TTC549 (cell line): ENCODE data around the gene TMCC1.
"Not testable (repeated sequence)": the region's sequence is repeated elsewhere in the genome, so short reads cannot be mapped to it uniquely, and the experiment has no call there.

Experiments used
- FAIRE-seq: peaks from 2 replicates; lab custom pipeline; 2012; peaks lifted over from hg19 to GRCh38; lab: Jason Lieb, UNC

Gene TMCC1

DNA sequence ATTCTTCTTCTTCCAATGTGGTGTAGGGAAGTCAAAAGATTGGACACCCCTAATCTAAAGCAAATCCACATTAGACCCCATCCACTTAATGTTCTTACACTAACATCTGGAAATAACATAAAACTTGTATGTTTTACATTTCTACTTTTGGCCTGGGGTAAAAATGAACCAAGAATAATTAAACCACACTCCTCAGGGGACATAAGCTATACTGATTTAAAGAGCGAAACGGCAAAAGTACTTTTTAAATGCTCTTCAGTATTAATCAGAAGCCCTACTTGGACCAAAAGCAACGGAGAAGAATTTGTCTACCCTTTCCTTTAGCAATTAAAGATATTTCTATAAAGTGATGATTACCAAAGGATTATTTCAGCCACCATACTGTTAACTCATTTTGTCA is 123.9 kb downstream of the TMCC1 start:
- FAIRE-seq, result no peak

DNA sequence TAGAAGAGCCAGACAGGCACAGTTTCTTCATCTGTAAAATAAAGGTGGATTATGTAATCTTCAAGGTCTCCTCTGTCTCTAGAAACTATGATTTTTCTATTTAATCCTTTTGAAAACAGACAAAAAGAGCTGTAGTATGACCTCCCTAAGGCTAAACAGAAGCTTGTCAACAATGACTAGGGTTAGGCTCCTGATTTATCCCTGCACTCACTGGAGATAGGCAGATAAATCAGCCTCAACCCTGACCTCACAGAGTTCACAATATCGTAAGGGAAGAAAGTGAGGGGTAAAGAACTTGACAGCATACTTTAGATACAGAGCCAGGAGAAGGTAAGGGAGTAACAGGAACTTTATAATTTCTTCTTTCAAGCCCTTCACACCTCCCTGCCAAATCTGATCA is 124.8 kb downstream of the TMCC1 start:
- no peak for FAIRE-seq

DNA sequence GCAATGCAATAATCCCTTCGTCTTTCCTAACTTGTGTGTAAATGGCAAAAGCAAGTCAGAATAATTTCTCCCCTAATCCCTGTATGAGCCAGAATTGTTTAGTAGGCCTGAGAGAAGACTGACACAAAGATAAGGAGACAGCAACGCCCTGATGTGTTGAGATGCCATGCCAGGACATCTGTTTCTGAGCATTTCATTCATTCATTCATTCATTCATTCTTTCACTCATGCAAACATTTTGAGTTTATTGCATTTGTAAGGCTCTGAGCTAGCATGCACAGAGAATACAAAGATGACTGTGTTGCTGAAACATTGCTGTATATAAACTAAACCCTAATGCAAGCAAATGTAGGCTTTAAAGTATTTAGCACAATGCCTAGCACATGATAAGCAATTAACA is 127.4 kb downstream of the TMCC1 start:
- no peak for FAIRE-seq

DNA sequence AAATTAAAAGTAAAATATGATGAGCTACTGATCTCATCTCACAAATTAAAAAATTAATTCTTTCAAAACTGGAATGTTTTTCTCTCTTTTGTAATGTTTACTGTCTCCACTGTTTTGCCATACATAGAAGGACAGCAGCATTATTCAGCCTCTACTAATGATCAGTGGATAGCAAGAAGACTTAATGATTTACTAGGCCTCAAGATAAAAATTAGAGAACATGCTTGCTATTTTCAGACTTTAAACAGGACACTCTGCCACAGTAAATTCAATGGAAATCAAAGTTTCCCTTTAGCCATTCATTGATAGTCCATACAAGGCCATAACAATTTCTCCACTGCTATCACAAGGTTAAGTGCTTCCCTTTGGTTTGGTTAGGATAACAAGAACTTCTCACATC is 129.4 kb downstream of the TMCC1 start:
- FAIRE-seq, result no peak

DNA sequence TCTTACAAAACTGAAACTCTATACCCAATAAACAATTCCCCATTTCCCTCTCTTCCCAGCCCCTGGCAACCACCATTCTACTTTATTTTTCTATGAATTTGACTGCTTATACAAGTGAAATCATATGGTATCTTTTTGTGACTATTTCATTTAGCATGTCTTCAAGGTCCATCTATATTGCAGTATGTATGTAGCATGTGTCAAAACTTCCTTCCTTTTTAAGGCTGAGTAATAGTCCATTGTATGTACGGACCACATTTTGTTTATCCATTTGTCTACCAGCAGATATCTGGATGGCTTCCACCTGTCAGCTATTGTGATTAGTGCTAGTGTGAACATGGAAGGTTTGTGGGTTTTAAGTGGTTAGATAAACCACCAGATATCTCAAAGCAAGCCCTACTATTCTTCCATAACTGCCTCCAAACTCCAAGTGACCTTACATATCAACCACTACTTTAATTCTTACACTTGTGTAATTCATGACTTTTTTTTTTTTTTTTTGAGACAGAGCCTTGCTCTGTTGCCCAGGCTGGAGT is 134.7 kb downstream of the TMCC1 start:
- FAIRE-seq, result no peak

DNA sequence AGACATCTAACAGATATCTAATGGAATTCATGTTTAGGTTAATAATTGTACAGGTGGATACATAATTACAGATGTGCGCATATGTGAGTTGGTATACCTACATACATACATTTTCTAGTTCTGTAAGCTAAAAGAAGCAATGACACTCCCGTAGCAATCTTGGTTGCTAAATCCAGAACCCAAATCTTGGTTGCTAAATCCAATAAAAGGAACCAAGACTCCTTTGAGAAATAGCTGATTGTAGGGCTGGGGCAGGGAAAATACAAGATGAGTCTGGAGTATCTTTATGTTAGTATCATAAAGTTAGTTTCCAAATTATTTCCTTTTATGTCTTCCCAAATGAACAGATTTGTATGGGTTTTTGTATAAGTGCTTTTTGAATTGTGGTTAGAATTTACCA is 135.2 kb downstream of the TMCC1 start:
- no peak for FAIRE-seq

DNA sequence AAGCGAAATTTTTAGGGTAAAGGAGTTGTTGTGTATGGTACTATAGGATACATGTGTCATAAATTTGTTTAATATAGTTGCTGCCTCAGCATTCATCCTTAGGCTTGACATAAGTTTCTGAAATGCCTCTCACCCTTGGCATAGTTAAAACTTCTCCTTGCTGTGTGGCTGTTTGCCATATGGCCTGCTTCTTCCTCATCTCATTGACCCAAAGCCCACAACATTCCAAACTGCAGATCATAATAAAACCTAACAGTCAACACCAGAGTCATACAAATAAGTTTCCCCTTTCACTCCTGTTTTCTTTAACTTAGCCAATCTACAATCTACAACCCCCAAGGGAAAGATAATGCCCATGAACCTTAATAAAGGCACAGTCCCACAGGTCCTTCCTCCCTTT is 136.6 kb downstream of the TMCC1 start:
- FAIRE-seq, result no peak

DNA sequence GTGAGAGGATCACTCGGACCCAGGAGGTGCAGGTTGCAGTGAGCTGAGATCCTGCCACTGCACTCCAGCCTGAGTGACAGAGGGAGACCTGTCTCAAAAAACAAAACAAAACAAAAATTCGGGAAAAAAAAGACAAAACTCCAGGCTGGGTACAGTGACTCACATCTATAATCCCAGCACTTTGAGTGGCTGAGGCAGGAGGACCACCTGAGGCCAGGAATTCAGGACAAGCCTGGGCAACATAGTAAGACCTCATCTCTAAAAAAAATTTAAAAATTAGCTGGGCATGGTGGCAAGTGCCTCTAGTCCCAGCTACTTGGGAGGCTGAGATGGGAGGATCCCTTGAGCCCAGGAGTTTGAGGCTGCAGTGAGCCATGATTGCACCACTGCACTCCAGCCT is 142.4 kb downstream of the TMCC1 start:
- FAIRE-seq, result not testable (repeated sequence)

DNA sequence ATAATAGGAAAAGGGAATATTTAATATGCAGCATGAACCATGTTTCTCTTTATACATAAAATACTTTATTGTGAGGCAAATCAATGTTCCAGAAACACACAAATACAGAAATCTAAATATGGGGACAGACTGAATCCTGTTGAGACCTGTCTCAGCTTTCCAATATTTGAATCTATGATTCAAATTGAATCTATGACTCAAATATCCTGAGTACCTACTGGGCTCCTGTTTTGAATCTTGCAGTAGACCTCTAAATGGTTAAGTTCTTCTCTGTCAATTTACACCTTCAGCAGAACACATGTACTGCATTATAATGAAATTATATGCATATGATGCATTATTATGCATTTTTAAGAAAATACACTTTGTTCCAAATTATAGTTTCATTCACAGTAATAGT is 143.8 kb downstream of the TMCC1 start:
- no peak for FAIRE-seq

DNA sequence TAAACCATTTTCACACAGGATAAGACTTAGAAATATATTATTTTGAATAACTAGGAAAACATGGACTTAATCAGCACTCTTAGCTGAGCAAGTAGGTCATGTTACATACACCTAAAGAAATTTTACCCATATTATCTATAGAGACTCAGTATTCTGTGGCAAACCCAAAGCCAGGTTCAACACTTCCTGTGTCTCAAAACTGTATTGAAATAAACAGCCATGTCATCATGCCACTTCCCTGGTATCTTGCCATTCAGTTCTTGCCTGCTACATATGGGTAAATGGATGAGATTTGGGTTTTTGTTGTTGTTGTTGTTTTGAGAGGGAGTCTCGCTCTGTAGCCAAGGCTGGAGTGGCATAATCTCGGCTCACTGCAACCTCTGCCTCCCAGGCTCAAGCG is 145.5 kb downstream of the TMCC1 start:
- FAIRE-seq, result no peak

DNA sequence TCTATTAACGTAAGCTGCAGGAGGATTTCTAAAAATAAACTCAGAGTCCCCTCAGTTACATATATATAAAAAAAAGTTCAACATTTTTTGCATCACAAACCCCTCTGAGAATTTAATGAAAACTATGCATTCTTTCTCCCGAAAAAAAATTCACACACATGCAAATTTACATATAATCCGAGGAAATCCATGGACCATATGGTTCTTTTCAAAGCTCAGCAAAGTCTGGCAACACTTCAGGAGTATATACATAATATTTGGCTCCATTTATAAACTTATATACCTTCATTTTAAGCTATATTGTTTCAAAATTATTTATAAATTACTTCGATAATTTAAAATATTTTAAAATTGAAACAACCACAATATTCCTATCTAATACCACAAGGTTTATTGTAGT is 146.4 kb downstream of the TMCC1 start:
- no peak for FAIRE-seq

DNA sequence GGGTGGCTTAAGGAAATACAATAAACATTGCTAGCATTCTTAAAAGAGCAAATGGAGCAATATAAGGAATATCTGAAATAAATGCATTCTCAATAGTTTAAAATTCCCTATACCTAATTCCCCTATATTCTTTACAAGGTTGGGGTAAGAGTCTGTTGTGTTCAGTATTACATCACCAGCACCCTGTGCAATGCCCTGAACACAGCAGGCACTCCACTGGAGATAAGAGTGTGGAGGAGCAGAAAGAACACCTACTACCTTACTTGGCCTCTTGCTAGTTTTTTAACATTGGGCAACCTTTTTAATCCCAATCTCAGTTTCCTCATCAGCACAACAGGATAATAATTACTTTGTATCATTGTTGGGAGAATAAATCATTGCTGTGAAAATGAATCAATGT is 146.9 kb downstream of the TMCC1 start:
- no peak for FAIRE-seq

DNA sequence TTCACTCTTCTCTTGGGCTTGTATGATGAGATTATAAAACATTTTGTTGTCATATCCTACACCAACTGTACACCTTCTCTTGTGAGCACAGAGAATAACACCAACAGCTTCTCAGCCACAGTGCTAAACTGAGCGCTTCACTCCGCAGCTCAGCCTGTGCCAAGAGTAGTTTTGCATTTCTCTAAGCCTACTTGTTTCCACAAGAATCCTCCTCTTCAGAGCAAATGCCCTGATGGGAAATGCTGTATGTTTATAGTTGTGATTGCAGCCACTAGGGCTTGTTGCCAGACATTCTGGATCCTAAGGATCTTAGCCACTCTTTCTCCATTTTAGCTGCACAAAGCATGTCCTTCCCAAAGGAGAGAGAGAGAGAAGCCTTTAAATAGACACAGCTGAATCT is 148.3 kb downstream of the TMCC1 start:
- no peak for FAIRE-seq

DNA sequence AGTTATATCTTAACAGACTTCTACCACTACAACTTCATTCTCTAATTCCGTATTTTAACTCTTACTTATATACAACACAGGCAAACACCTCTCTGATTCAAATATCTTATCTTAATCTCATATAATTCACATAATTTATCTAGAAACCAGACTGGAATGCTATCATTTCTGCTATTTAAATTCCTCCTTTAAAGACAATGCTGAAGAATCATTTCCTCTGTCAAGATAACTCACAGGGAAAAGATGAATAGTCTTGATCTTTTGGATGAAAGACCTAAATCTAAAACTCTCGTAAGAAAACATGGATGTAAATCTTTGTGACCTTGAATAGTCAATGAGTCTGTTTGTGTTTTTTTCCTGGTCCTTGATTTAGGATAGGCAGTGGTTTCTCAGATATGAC is 151.7 kb downstream of the TMCC1 start:
- FAIRE-seq, result no peak

DNA sequence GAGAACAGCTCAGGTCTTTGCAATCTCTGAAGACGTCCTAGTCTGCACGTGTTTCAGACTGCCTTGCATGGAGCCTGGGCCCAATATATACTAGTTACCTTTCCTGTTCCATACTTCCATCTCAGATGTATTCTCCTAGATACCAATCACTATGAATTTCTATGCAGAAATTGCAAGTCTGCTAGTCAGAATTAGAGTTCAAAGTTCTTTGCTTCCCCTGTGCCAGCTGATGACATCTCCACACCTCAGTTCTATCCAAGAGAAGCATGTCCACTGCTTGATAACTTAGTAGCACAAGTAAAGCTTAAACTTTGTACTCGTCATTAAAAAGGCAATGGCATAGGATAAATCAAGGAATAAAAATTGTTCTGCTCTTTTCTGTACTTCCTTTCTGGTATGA is 153.4 kb downstream of the TMCC1 start:
- FAIRE-seq, result no peak

DNA sequence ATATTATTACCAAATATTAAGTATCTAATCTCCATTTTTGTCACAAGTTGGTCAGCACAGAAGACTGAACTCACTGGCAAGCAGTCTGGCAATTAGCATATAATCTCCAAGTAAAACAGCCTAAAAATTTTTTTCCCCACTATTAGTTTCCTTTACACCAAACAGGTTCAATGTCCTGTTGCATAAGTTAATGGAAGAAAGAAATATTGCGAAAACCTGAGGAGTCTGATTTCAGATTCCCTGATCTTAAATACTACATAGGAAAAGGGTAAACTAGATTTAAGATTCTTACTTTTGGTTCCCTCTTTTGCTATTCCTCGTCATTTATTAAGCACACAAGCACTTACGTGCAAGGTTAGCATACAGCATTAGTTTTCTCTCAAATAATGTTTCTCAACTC is 153.9 kb downstream of the TMCC1 start:
- FAIRE-seq, result no peak

DNA sequence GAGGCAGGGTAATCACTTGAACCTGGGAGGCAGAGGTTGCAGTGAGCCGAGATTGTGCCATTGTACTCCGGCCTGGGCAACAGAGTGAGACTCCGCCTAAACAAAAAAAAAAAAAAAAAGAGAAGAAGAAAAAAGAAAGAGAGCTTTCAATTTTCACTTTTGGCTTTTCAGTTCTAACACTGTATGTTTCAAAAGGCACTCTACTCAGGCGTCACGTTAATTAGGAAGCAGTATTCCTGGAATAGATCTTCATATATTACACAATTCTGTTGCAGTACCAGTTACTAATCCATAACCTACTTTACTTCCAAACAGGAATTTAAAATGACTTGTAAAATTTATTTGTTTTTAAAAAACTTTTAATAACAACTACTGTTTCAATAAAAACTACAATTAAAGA is 155.3 kb downstream of the TMCC1 start:
- no peak for FAIRE-seq

DNA sequence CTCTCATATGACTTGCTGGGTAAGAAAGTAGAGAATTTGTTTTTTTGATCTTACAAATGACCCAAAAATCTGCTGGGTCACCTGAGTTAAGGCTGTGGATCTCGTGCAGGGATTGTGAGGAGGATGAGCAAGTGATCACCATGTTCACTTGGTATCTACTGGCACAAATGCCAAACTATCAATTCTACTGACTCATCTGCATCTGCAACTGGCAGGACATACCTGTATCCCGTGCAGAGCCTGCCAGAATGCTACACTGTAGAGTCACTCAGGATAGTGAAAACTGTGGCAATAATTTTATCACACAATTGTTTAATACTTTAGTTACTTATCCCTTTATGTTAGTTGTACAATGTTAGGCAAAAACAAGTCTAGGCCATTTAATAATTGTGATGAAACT is 157.4 kb downstream of the TMCC1 start:
- FAIRE-seq, result no peak

DNA sequence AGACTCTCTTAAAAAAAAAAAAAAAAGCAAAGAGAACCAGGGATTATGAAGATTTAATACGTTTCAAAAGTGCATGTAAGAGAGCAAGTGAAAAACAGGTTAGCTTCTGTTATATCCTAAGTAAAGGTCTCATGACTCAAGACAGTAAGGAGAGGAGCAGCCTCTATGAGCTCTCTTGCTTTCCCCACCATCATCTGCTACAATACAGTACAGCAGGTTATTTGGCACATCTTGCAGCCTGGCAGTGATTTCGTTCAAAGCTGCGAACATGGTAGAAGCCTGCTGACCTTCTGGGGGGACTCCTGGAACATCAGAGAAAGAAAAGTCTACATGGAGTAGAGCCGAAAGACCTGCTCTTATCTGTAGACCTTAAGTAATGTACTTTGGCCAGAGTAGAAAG is 157.9 kb downstream of the TMCC1 start:
- FAIRE-seq, result no peak

DNA sequence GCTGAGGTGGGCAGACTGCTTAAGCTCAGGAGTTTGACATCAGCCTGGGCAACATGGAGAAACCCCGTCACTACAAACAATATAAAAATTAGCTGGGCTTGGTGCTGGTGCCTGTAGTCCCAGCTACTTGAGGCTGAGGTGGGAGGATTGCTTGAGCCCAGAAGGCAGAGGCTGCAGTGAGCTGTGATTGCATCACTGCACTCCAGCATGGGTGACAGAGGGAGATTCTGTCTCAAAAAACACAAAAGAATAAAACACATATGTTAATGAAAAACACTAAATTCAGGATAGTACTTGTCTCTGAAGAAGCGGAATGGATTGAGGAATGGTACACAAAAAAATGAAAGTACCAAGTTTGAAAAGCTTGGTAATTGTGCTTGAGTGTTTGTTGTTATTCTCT is 159.1 kb downstream of the TMCC1 start:
- no peak for FAIRE-seq

DNA sequence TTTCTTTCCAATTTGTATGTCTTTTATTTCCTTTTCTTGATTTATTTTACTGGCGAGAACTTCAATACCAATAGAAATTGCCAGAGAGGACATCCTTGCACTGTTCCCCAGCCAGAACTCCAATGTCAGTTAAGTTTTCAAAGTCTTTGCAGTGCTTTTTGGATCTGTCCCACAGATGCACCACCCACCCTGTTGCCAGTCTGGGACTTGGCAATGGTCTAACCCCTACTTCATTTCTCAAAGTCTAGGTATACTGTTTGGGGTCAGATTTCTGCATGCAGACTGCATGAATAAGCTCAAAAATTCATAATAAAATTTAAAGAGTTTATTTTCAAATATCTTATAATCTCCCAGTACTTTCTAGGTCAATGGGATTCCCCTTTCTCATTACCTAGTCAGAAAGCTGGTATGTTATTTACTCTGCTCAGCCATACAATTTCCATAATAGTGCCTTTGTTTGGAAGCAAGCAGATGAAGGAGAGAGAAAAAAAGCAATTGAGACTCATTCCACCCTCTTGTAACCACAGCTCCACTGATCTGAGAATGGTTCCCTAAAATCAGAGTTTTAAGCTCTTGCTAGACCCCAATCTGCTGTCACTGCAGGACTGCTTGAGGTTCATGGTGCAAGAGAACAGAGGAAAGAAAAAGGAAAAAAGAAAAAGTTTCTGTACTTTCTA is 161.2 kb downstream of the TMCC1 start:
- no peak for FAIRE-seq

DNA sequence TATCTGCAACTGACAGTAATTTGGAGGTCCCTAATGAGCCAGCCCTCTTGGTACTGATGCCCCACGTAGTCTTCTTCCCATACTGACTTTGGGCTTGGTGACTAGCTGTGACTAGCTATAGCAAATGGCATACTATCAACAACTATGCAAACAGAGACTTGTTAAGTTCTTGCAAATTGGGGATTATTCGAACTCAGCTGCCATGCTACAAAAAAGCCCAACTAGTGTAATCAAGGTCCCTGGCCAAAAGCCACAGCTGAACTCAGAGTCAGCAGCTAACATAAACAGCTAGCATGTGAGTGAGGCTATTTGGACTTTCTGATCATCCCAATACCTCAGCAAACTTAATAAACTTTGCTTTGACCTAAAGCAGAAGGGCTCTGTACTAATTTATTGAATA is 165.8 kb downstream of the TMCC1 start:
- FAIRE-seq, result no peak

DNA sequence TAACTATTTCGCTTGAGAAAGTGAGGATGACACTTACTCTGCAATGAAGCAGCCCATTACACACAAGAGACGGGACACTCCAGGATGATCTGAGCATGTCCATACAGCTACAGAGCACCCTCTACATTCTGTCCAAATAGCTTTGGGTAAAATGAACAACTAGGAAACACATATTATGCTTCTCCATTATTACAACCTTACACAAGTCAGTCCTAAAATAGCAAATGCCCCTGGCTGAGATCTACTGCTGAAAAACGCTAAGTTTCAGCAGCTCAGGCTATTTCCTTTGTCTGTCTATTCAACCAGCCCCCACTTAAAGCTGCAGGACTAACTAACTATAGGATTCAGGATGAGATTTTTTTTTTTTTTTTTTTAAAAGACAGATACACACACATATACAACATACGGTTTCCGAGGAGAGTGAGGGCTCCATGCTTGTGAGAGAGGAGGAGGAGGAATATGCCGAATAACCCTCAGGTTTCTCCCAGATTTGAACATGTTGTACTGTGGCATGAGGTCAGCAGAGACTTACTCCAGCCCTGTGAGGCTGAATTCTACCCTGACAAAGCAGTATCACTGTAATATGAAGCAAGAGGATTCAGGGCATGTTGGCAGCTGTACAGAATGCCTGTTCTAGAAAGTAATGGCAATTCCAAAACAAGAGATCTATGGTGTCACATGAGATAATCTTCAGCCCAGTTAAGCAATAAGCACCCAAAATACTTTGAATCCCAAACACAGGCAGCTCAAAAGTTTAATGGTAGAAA is 169.8 kb downstream of the TMCC1 start:
- FAIRE-seq, result no peak

DNA sequence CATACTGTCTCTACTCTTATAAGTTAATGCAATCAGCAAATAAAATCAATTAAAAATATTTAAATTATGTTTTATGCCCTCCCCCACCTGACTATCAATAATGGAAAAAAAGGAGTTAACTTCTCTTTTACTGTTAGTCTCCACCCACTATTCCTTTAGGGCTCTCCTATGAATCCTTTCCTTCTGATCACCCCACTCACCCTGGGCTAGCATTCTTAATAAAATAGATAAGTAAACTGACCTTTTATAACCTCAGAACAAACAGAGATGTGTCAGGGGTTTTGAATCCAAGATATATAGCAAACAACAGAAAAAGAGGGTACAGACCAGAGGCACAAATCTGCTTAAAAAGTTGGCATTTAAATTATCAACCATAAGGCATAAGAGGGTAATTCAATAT is 171.0 kb downstream of the TMCC1 start:
- no peak for FAIRE-seq
